Measurements from ENCODE around the gene IL26. TPM values are rescaled to one million over a fixed set of nuclear protein-coding genes. Genes with fewer than 3 reads are reported as not detected.

IL26 gene
- total RNA-seq, 4 donors from 2014 or later: not detected

DNA sequence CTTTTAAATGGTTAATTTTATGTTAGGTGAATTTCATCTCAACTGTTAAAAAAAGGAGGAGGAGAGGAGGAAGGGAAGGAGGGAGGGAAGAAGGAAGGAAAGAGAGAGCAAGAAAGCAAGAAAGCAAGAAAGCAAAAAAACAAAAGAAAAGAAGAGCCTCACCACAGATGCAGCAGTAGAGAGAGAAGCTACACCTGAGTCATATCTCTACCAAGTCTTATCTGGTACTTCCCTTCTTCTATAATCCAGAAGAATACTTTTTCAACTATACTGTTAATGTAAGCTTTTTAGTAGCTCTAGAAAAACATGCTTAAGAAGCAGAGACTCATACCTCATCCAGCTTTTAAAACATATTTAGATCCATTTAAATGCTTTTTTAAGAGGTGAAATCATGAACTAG, 5.6 kb upstream of the IL26 start:
- DNase-seq (ENCODE audit: low spot score in 2 of 2): no peak
- no peaks in the 10 kb centered on the region for H3K9me3 ChIP-seq

DNA sequence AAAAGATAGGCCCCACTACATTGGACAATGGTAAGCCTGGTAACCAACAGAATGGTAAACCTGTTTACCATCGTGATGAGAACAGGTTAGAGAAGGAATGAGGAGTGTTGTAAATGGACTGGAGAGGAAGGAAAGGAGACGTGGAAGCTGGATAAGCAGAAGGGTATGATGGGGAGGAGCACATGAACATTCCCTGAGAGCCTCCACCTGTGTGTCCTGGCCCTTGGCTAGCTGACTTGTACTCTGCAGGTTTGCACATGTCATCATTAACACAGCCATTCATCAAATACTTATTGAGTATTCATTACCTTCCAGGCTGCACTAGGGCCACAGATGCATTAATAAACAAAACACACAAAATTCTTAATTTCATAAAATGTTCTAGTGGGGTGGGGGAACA, 4.3 kb upstream of the IL26 start:
- WGBS: 52% methylated on average over 2 of the region's 2 CpGs
- no peaks in the 10 kb centered on the region for H3K36me3 ChIP-seq

More for the DNA sequence above, 5.6 kb upstream of the IL26 start:
- H3K4me1 ChIP-seq: no peaks in the 10 kb centered on the region
- no peak overlapping the region for H3K4me3 ChIP-seq
- H3K27me3 ChIP-seq: no peaks in the 10 kb centered on the region
- TF ChIP-seq POLR2A (IDR thresholded peaks at IDR 0.05) (no peak), EP300 (IDR thresholded peaks at IDR 0.05) (no peak), POLR2AphosphoS5 (IDR thresholded peaks at IDR 0.05) (no peak)
- TF ChIP-seq, protein P1, sequence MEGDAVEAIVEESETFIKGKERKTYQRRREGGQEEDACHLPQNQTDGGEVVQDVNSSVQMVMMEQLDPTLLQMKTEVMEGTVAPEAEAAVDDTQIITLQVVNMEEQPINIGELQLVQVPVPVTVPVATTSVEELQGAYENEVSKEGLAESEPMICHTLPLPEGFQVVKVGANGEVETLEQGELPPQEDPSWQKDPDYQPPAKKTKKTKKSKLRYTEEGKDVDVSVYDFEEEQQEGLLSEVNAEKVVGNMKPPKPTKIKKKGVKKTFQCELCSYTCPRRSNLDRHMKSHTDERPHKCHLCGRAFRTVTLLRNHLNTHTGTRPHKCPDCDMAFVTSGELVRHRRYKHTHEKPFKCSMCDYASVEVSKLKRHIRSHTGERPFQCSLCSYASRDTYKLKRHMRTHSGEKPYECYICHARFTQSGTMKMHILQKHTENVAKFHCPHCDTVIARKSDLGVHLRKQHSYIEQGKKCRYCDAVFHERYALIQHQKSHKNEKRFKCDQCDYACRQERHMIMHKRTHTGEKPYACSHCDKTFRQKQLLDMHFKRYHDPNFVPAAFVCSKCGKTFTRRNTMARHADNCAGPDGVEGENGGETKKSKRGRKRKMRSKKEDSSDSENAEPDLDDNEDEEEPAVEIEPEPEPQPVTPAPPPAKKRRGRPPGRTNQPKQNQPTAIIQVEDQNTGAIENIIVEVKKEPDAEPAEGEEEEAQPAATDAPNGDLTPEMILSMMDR (IDR thresholded peaks at IDR 0.05): no peak
- no peaks in the 10 kb centered on the region for H3K36me3 ChIP-seq
- no peak overlapping the region for H3K27ac ChIP-seq

DNA sequence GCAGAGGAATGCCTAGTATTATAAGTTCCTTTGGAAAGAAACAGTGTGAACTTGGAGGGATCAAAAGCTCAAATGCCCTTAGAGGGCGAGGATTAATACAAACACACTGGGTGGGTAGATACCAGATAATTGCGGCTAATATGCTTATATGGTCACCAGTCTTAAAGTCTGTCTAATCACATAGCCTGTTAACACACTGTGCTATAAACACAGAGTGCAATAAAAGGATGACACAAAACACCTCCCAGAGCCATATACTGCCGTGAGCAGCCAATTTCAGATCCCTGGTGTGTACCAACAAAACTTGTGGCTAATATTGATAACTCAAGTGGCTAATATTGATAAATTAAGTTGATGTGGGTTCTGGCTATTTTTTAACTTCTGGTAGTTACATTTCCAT, 1.7 kb upstream of the IL26 start:
- no peaks in the 10 kb centered on the region for H3K27me3 ChIP-seq
- no peaks in the 10 kb centered on the region for H3K9me3 ChIP-seq
- H3K36me3 ChIP-seq: no peaks in the 10 kb centered on the region
- H3K27ac ChIP-seq: no peak overlapping the region
- TF ChIP-seq EP300 (IDR thresholded peaks at IDR 0.05) (no peak), POLR2A (IDR thresholded peaks at IDR 0.05) (no peak), POLR2AphosphoS5 (IDR thresholded peaks at IDR 0.05) (no peak)
- TF ChIP-seq, protein P1 (IDR thresholded peaks at IDR 0.05): no peak
- no peak for DNase-seq (ENCODE audit: low spot score in 2 of 2)
- 59% methylated on average over 3 of the region's 3 CpGs for WGBS
- H3K4me1 ChIP-seq: peaks cover 11% of the 10 kb centered on the region
- H3K4me3 ChIP-seq: no peak overlapping the region

More for the DNA sequence above, 4.3 kb upstream of the IL26 start:
- Histone ChIP-seq H3K4me1 (no peaks in the 10 kb centered on the region), H3K27me3 (no peaks in the 10 kb centered on the region), H3K9me3 (no peaks in the 10 kb centered on the region), H3K4me3 (no peak overlapping the region), H3K27ac (no peak overlapping the region)
- TF ChIP-seq EP300 (IDR thresholded peaks at IDR 0.05) (no peak), POLR2AphosphoS5 (IDR thresholded peaks at IDR 0.05) (no peak), POLR2A (IDR thresholded peaks at IDR 0.05) (no peak)
- TF ChIP-seq, protein P1 (IDR thresholded peaks at IDR 0.05): no peak
- no peak for DNase-seq (ENCODE audit: low spot score in 2 of 2)

DNA sequence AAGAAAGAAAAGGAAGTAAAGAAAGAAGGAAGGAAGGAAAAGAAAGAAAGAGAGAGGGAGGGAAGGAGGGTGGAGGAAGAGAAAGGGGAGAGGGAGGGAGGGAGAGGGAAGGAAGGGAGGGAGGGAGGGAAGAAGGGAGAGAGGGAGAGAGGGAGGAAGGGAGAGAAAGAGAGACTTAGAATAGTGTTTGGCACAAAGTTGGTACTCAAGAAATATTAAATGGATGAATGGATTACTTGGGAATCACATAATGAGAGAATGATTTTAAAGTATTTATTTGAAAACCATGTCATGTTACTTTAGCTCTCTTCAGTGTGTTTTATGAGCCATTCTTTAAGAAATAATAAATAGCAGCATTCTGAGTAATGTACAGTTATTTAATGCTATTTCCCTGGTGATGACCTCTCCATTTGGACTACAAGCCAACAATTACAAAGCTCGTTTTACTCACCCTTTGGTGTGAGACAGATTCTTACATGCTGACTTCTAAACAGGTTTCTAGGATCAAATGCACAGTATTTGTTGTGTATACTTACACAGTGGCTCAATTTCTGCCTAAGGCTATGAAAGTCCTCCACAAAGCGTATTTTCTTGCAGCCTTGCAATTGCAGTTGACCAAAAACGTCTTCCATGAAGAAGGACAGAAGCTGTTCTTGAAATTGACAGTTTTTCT, 861 bp downstream of the IL26 start:
- no peaks in the 10 kb centered on the region for H3K9me3 ChIP-seq
- no peak for DNase-seq (ENCODE audit: low spot score in 2 of 2)
- peaks cover 13% of the 10 kb centered on the region for H3K4me1 ChIP-seq
- H3K27me3 ChIP-seq: no peaks in the 10 kb centered on the region
- no peaks in the 10 kb centered on the region for H3K36me3 ChIP-seq
- 46% methylated on average over 3 of the region's 3 CpGs for WGBS
- no peak for TF ChIP-seq POLR2A (IDR thresholded peaks at IDR 0.05)
- no peak for TF ChIP-seq EP300 (IDR thresholded peaks at IDR 0.05)
- TF ChIP-seq POLR2AphosphoS5 (IDR thresholded peaks at IDR 0.05): no peak
- TF ChIP-seq, protein P1 (IDR thresholded peaks at IDR 0.05): no peak
- no peak overlapping the region for H3K27ac ChIP-seq
- H3K4me3 ChIP-seq: no peak overlapping the region

DNA sequence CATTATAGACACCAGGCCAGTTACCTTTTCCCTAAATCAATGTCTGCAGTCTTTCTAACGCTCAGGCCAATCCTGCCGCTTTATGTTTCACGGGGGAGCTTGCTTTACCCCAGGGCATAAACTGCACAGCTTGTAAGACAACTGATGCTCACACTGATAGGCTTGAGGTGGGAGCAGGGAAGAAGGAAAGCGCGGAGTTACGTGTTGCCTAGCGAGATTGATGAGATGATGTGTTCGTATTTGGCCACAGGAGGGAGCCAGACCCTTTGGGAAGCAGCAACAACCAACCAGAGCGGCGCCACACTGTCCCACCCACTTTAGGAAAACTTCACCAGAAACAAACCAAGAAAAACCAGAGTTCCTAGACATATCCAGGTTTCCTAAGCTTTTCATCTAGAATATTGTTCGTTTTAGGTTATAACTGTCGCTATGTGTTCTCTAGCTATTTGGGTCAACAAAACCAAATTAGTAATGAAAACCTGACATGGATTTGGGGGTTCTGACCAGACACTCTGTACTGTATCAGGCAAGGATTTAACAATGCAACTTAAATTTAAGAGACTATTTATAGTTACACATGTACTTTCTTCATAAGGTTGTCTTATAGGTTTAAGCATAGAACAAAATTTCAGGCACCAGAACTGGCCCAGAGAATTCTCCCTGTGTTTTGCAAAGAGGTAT, 2.4 kb downstream of the IL26 start:
- Histone ChIP-seq H3K4me1 (peaks cover 13% of the 10 kb centered on the region), H3K9me3 (no peaks in the 10 kb centered on the region), H3K4me3 (no peak overlapping the region), H3K27ac (no peak overlapping the region), H3K27me3 (no peaks in the 10 kb centered on the region), H3K36me3 (no peaks in the 10 kb centered on the region)
- DNase-seq (ENCODE audit: low spot score in 2 of 2): peak; percentile 81 to 84
- TF ChIP-seq, protein P1 (IDR thresholded peaks at IDR 0.05): peak; percentile 59 to 72
- no peak for TF ChIP-seq EP300 (IDR thresholded peaks at IDR 0.05)
- no peak for TF ChIP-seq POLR2A (IDR thresholded peaks at IDR 0.05)
- no peak for TF ChIP-seq POLR2AphosphoS5 (IDR thresholded peaks at IDR 0.05)
- 3% methylated on average over 12 of the region's 12 CpGs for WGBS

Data from suprapubic skin (tissue), 4 donors.